SU-DHL-6 (cell line): ENCODE data around the gene DLX2.

Experiments
- H2AFZ ChIP-seq: fragments of 200-600 bp; sonication (generic); 2 replicates; pipeline ENCODE4 v1.6.1; 2014; ENCODE audit warnings: low read depth, mild to moderate bottlenecking, moderate library complexity, mixed read lengths, antibody characterized with exemption, low read length; ENCODE audit not compliant: severe bottlenecking
- H3F3A ChIP-seq: fragments of 200-600 bp; shearing (Covaris generic); 2 replicates; pipeline ENCODE4 v1.6.0; 2016; ENCODE audit warnings: antibody characterized with exemption, mild to moderate bottlenecking; ENCODE audit not compliant: insufficient read depth
- H3K27ac ChIP-seq: fragments of 200-600 bp; sonication (generic); 2 replicates; pipeline ENCODE4 v1.5.1; 2016; ENCODE audit warnings: low read depth, mild to moderate bottlenecking, low read length, moderate library complexity, mixed read lengths
- H3K27me3 ChIP-seq: fragments of 200-600 bp; sonication (generic), shearing (Covaris generic); 2 replicates; pipeline ENCODE4 v1.6.0; 2014; ENCODE audit warnings: mild to moderate bottlenecking, low read length
- H3K36me3 ChIP-seq: fragments of 200-600 bp; sonication (generic); 2 replicates; pipeline ENCODE4 v1.6.1; 2014; ENCODE audit warnings: mild to moderate bottlenecking, low read length, mixed read lengths
- H3K4me2 ChIP-seq: fragments of 300-600, 200-600 bp; shearing (Covaris generic), sonication (generic); 2 replicates; pipeline ENCODE4 v1.6.0; 2014; ENCODE audit warnings: low read length, low read depth, mild to moderate bottlenecking; ENCODE audit not compliant: poor library complexity, severe bottlenecking
- H3K4me3 ChIP-seq: fragments of 200-600 bp; sonication (generic); 2 replicates; pipeline ENCODE4 v1.5.1; 2014; ENCODE audit warnings: antibody characterized with exemption, low read length, mild to moderate bottlenecking, mixed read lengths; ENCODE audit not compliant: insufficient read depth, poor library complexity, severe bottlenecking
- H3K79me2 ChIP-seq: fragments of 200-600 bp; sonication (generic); 2 replicates; pipeline ENCODE4 v1.6.1; 2014; ENCODE audit warnings: mild to moderate bottlenecking, low read length, moderate library complexity; ENCODE audit not compliant: insufficient read depth
- H3K9ac ChIP-seq: fragments of 200-600 bp; sonication (generic); 2 replicates; pipeline ENCODE4 v1.7.0; 2014; ENCODE audit warnings: mild to moderate bottlenecking, low read length
- H3K9me2 ChIP-seq: fragments of 200-600 bp; sonication (generic); replicated peaks from 2 replicates; pipeline ENCODE4 v1.6.1; 2014; ENCODE audit warnings: low read length; ENCODE audit not compliant: insufficient read depth
- H3K9me3 ChIP-seq: fragments of 200-600 bp; sonication (generic); 2 replicates; pipeline ENCODE4 v1.6.1; 2014; ENCODE audit warnings: low read length, mixed read lengths; ENCODE audit not compliant: insufficient read depth
- H4K20me1 ChIP-seq: fragments of 200-600 bp; sonication (generic); 2 replicates; pipeline ENCODE4 v1.6.1; 2014; ENCODE audit warnings: low read depth, mild to moderate bottlenecking, antibody characterized with exemption, low read length, moderate library complexity, mixed read lengths
- EZH2phosphoT487 ChIP-seq: fragments of 200-600 bp; sonication (generic), shearing (Covaris generic); conservative IDR thresholded peaks from 2 replicates; pipeline ENCODE4 v1.6.1; 2018; ENCODE audit warnings: mild to moderate bottlenecking, antibody characterized with exemption, low read length, moderate library complexity, mixed read lengths
- TF ChIP-seq, protein P1 (sequence below): fragments of 200-600 bp; sonication (generic); IDR thresholded peaks from one replicate; pipeline ENCODE4 v1.5.1; 2017; ENCODE audit warnings: antibody characterized with exemption, mild to moderate bottlenecking, low read length, moderate library complexity; ENCODE audit not compliant: insufficient read depth, poor library complexity, severe bottlenecking

Gene DLX2

GRCh38 chr2:172106108-172106961 lies 3.6 kb upstream of the DLX2 start:
- no peak overlapping the region for H2AFZ ChIP-seq
- H3K79me2 ChIP-seq = no peaks in the 10 kb centered on the region
- no peak overlapping the region for H3K9ac ChIP-seq
- no peaks in the 10 kb centered on the region for H4K20me1 ChIP-seq
- H3K36me3 ChIP-seq = no peaks in the 10 kb centered on the region
- H3K9me2 ChIP-seq = no peaks in the 10 kb centered on the region
- H3K27me3 ChIP-seq = no peaks in the 10 kb centered on the region
- no peak overlapping the region for H3K4me2 ChIP-seq
- no peak overlapping the region for H3K27ac ChIP-seq
- H3F3A ChIP-seq = peaks cover 8% of the 10 kb centered on the region; the same call in 1 of the 2 replicates
- TF ChIP-seq, protein P1, sequence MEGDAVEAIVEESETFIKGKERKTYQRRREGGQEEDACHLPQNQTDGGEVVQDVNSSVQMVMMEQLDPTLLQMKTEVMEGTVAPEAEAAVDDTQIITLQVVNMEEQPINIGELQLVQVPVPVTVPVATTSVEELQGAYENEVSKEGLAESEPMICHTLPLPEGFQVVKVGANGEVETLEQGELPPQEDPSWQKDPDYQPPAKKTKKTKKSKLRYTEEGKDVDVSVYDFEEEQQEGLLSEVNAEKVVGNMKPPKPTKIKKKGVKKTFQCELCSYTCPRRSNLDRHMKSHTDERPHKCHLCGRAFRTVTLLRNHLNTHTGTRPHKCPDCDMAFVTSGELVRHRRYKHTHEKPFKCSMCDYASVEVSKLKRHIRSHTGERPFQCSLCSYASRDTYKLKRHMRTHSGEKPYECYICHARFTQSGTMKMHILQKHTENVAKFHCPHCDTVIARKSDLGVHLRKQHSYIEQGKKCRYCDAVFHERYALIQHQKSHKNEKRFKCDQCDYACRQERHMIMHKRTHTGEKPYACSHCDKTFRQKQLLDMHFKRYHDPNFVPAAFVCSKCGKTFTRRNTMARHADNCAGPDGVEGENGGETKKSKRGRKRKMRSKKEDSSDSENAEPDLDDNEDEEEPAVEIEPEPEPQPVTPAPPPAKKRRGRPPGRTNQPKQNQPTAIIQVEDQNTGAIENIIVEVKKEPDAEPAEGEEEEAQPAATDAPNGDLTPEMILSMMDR = no peak
- no peak for TF ChIP-seq EZH2phosphoT487
- no peak overlapping the region for H3K4me3 ChIP-seq
- H3K9me3 ChIP-seq = no peaks in the 10 kb centered on the region

GRCh38 chr2:172105471-172106107 lies 2.9 kb upstream of the DLX2 start:
- no peak for TF ChIP-seq EZH2phosphoT487
- TF ChIP-seq, protein P1 = no peak
- Histone ChIP-seq H3K79me2 (no peaks in the 10 kb centered on the region), H3F3A (peaks cover 8% of the 10 kb centered on the region; the same call in 1 of the 2 replicates), H3K9me3 (no peaks in the 10 kb centered on the region), H2AFZ (no peak overlapping the region), H3K27me3 (no peaks in the 10 kb centered on the region), H3K36me3 (no peaks in the 10 kb centered on the region), H3K4me3 (no peak overlapping the region), H4K20me1 (no peaks in the 10 kb centered on the region), H3K9me2 (no peaks in the 10 kb centered on the region), H3K4me2 (no peak overlapping the region), H3K27ac (no peak overlapping the region), H3K9ac (no peak overlapping the region)

DNA sequence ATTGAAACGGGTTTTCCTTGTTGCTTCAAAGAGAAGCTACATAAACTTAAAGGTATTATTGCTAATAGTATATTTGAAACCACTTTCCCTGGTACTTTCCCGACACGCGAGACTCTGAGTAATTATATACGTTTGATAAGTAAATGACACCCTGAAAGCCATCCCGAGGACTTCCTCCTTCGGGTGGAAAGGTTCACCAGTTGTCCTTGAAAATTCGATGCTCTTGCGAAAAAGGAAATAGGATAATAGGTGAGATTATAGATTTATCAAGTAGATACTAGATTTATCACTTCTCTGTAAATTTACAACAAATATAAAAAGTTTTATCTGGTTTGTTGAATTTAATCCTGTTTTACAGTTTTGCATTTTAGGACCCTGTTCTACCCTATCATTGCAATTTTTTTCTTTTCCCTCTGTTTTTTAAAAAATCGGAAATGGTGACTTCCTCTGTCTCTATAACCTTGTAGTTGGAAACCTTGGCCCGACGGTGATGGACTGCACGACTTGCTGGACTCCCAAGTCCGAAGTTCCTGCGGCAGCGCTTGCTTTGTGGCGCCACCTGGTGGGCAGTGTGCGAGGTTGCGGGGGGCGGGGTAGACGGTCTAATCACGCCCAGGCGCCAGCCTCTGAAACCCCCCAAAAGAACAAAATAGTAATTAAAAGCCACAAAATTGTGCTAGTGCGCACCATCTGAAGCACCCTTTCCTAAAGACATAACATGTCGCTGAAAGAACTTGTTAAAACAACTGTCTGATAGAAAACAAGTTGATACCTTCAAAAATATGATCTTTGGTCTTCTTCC lies 972 bp upstream of the DLX2 start:
- peaks cover 8% of the 10 kb centered on the region; the same call in 1 of the 2 replicates for H3F3A ChIP-seq
- H3K4me3 ChIP-seq = peak overlapping the region; percentile 55
- H3K36me3 ChIP-seq = no peaks in the 10 kb centered on the region
- peak overlapping the region; percentile 84 for H3K4me2 ChIP-seq
- no peaks in the 10 kb centered on the region for H3K9me3 ChIP-seq
- H3K9me2 ChIP-seq = no peaks in the 10 kb centered on the region
- peak overlapping the region; percentile 49 for H3K9ac ChIP-seq
- TF ChIP-seq, protein P1 = peak; percentile 97
- no peak for TF ChIP-seq EZH2phosphoT487
- no peaks in the 10 kb centered on the region for H3K79me2 ChIP-seq
- H2AFZ ChIP-seq = peak overlapping the region; percentile 76
- H3K27ac ChIP-seq = 0 out of 2 replicates have a peak overlapping the region, but pooled peaks have one; percentile 10
- no peaks in the 10 kb centered on the region for H3K27me3 ChIP-seq
- no peaks in the 10 kb centered on the region for H4K20me1 ChIP-seq
